Measurements from ENCODE around the gene WIZ. TPM values are rescaled to one million over a fixed set of nuclear protein-coding genes. Genes with fewer than 3 reads are reported as not detected.
"Not testable (repeated sequence)": the region's sequence is repeated elsewhere in the genome, so short reads cannot be mapped to it uniquely, and the experiment has no call there.

The WIZ gene
- total and polyA plus RNA-seq, 12 donors = 18.7 to 34.3 (median 21.3) TPM

GRCh38 chr19:15495151-15495550 lies 45.4 kb upstream of the WIZ start:
- Histone ChIP-seq H3K9me3 (peaks cover 0 to 9% (median 0%) of the 10 kb centered on the region in 11 donors), H3K4me1 (no peaks in the 10 kb centered on the region), H3K27me3 (peaks cover 0 to 6% (median 3%) of the 10 kb centered on the region in 7 donors), H3K27ac (peak overlapping the region in 1 of 10 donors; percentile 0), H3K4me3 (no peak overlapping the region), H3K36me3 (no peaks in the 10 kb centered on the region)
- WGBS, 2 donors = 71 to 94% methylated on average over 1 of the region's 1 CpG
- intact Hi-C loops (cut with DNase I) = no loop called here
- no peak for TF ChIP-seq CTCF (IDR thresholded peaks at IDR 0.05)
- DNase-seq = no peak
- ATAC-seq = no peak

- Histone ChIP-seq H3K9me3 (peaks cover 0 to 13% (median 0%) of the 10 kb centered on the region in 11 donors), H3K27me3 (no peaks in the 10 kb centered on the region), H3K27ac (no peak overlapping the region), H3K36me3 (no peaks in the 10 kb centered on the region), H3K4me1 (no peaks in the 10 kb centered on the region), H3K4me3 (no peak overlapping the region)
- no peak for TF ChIP-seq CTCF (IDR thresholded peaks at IDR 0.05)
- 50% methylated on average over 13 of the region's 13 CpGs for WGBS, 2 donors
- ATAC-seq (peak in 5 of 8 donors; percentile 27 to 71 (median 41)), DNase-seq (peak in 1 of 2 donors; percentile 49)
- intact Hi-C loops (cut with DNase I) = no loop called here
These were observed 38.9 kb upstream of the WIZ start for GRCh38 chr19:15488489-15489226.

DNA sequence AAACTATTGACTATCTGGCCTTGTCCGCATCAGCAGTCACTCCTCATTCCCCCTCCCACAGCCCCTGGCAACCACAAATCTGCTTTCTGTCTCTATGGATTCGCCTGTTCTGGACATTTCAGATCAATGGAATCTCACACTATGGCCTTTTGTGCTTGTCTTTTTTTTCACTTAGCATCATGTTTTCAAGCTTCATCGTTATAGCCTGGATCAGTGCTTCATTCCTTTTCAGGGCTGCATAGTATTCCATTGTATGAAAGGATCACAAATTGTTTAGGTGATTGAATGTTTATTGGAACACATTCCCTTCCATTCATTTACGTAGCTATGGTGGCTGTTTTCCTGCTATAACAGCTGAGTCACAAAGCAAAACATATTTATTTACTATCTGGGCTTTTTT lies 37.3 kb upstream of the WIZ start:
- 89 to 91% methylated on average over 4 of the region's 4 CpGs for WGBS, 2 donors
- no peak overlapping the region for H3K27ac ChIP-seq
- H3K4me3 ChIP-seq = no peak overlapping the region
- intact Hi-C loops (cut with DNase I) = no loop called here
- H3K36me3 ChIP-seq = no peaks in the 10 kb centered on the region
- H3K4me1 ChIP-seq = no peaks in the 10 kb centered on the region
- DNase-seq (no peak), ATAC-seq (no peak)
- peaks cover 0 to 8% (median 0%) of the 10 kb centered on the region in 11 donors for H3K9me3 ChIP-seq
- no peaks in the 10 kb centered on the region for H3K27me3 ChIP-seq
- TF ChIP-seq CTCF (IDR thresholded peaks at IDR 0.05) = no peak

GRCh38 chr19:15485768-15486167 lies 36.0 kb upstream of the WIZ start:
- intact Hi-C loops (cut with DNase I); H3K4me1 ChIP-seq; H3K9me3 ChIP-seq; H3K27me3 ChIP-seq; ATAC-seq; H3K36me3 ChIP-seq; H3K27ac ChIP-seq; DNase-seq; H3K4me3 ChIP-seq: not testable (repeated sequence)
- WGBS, 2 donors = 88% methylated on average over 5 of the region's 5 CpGs

- H3K4me1 ChIP-seq; H3K27me3 ChIP-seq; DNase-seq; intact Hi-C loops (cut with DNase I); H3K36me3 ChIP-seq; ATAC-seq; H3K9me3 ChIP-seq; H3K4me3 ChIP-seq; H3K27ac ChIP-seq: not testable (repeated sequence)
- WGBS, 2 donors = 88% methylated on average over 7 of the region's 7 CpGs
These were observed 31.2 kb upstream of the WIZ start for GRCh38 chr19:15480996-15481395.
